CD4-positive, alpha-beta T cell treated with Interleukin-10 for 1 hour (primary cell): ENCODE data around the gene TRMT13.
"Not testable (repeated sequence)": the region's sequence is repeated elsewhere in the genome, so short reads cannot be mapped to it uniquely, and the experiment has no call there.

Experiments
- DNase-seq: peaks from one replicate; pipeline ENCODE4 v3.0.0-alpha.2; 2020

TRMT13 gene

DNA sequence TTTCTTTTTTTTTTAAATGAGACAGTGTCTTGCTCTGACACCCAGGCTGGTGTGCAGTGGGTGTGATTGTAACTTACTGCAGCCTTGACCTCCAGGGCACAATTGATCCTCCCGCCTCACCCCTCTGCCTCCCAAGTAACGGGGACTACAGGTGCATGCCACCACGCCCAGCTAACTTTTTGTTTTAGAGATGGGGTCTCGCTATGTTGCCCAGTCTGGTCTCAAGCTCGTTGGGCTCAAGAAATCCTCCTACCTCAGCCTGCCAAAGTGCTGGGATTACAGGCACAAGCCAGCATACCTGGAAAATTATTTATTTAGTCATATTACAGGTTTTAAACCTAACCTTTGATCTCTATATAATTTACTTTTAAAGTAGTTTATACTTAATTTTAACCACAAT, 31.7 kb downstream of the TRMT13 start:
- no peak for DNase-seq

- DNase-seq: no peak
These were observed 35.1 kb downstream of the TRMT13 start for GRCh38 chr1:100168051-100168450.

GRCh38 chr1:100177295-100178041, 44.5 kb downstream of the TRMT13 start:
- no peak for DNase-seq

DNA sequence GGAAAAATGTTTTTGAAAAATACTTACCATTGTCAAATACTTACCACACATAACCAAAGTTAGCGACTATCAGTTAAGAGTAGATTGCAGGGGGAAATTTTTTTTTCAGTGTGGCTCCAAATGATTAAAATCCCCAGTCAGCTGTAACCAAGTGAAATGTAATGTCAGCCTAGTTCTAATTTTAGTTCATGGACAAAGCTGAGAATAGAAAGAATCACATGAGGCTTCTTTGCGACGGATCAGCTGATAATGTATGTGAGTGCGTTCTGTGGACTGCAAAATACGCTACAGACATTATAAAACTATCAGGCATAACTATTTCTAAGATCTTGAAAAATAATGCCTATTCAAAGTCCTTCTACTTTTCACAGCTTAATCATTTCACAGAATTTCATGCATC, 45.1 kb downstream of the TRMT13 start, which contains the start of gene LRRC39:
Gene LRRC39, minus strand, starts transcription at position 166 of the 400 bp plus-strand sequence. CDS start 9,740 bp downstream, outside the sequence.
- DNase-seq: no peak

GRCh38 chr1:100183370-100183769, 50.4 kb downstream of the TRMT13 start:
- DNase-seq: no peak

GRCh38 chr1:100184536-100184935, 51.6 kb downstream of the TRMT13 start:
- DNase-seq: no peak

- DNase-seq: no peak
These were observed 54.9 kb downstream of the TRMT13 start for GRCh38 chr1:100187912-100188311.

DNA sequence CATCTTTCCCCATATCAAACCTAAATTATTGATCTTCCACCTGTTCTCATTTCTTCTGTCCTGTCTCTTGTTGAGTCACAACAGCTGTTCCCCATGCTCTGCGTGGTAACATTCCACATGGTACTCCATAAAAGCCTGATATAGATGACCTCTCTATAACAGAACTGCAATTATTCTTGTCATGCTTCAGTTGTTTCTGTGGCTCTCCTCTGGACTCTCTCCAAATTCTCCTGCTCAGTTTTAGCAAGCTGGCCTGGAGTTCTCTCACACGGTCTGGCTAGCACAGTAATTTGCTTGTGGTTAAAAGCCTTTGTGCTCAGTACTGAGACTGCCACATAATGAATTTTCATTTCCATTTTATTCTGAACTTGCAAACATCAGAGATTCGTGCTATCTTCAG, 55.7 kb downstream of the TRMT13 start:
- DNase-seq: no peak

- no peak for DNase-seq
These were observed 65.6 kb downstream of the TRMT13 start for GRCh38 chr1:100198596-100198995.

- DNase-seq: not testable (repeated sequence)
These were observed 67.1 kb downstream of the TRMT13 start for GRCh38 chr1:100200060-100200459.
